A549 (cell line): ENCODE data around the gene CPSF6.

Experiments
- CTCF ChIP-seq: fragments of >200 bp; sonication (Bioruptor Twin); formaldehyde crosslinking; IDR thresholded peaks from 3 replicates; pipeline ENCODE4 v1.5.1; 2016
- HDAC2 ChIP-seq: fragments of 200-600 bp; sonication (generic); IDR thresholded peaks from 2 replicates; pipeline ENCODE4 v1.6.1; 2016
- PHF8 ChIP-seq: fragments of 200-600 bp; sonication (generic); IDR thresholded peaks from 2 replicates; pipeline ENCODE4 v1.6.1; 2016; ENCODE audit warnings: low read depth, mild to moderate bottlenecking, antibody characterized with exemption, moderate library complexity, borderline replicate concordance
- POLR2A ChIP-seq: IDR thresholded peaks from 2 replicates; pipeline ENCODE4 v1.6.1; 2012; ENCODE audit warnings: mild to moderate bottlenecking, low read length
- RAD21 ChIP-seq, 2 experiments: fragments of >200 bp in 1 of 2; sonication (Bioruptor Twin) in 1 of 2; formaldehyde crosslinking in 1 of 2; IDR thresholded peaks in 1 of 2; conservative IDR thresholded peaks in 1 of 2; 2 replicates in 1 of 2; 3 replicates in 1 of 2; pipeline ENCODE4 v1.6.1; 2012 to 2018; ENCODE audit warnings: inconsistent platforms in 1 of 2
- REST ChIP-seq: fragments of 200-600 bp; sonication (generic); IDR thresholded peaks from 2 replicates; pipeline ENCODE4 v1.6.1; 2016; ENCODE audit warnings: antibody characterized with exemption, mild to moderate bottlenecking, moderate library complexity
- TP53 ChIP-seq: fragments of 250-450 bp; sonication (Bioruptor Pico); IDR thresholded peaks from 2 replicates; pipeline ENCODE4 v1.5.0; 2021; ENCODE audit warnings: mild to moderate bottlenecking, moderate library complexity
- TF ChIP-seq, protein P1 (sequence below): fragments of 450-650 bp; IDR thresholded peaks from 2 replicates; pipeline ENCODE4 v1.6.1; 2014; ENCODE audit warnings: antibody characterized with exemption

- TF ChIP-seq CTCF (no peak), PHF8 (peak; percentile 0; the same call in 1 of the 2 replicates), POLR2A (no peak), REST (no peak), HDAC2 (no peak), RAD21 (conservative IDR thresholded peaks at IDR 0.05 in 1 of 2, IDR thresholded peaks at IDR 0.05 in 1 of 2) (no peak), TP53 (CRISPR knock-in tag) (no peak)
- TF ChIP-seq, protein P1, sequence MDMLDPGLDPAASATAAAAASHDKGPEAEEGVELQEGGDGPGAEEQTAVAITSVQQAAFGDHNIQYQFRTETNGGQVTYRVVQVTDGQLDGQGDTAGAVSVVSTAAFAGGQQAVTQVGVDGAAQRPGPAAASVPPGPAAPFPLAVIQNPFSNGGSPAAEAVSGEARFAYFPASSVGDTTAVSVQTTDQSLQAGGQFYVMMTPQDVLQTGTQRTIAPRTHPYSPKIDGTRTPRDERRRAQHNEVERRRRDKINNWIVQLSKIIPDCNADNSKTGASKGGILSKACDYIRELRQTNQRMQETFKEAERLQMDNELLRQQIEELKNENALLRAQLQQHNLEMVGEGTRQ: no peak
Measured at GRCh38 chr12:69238589-69239351, 599 bp upstream of the CPSF6 start.
